Mammary epithelial cell (primary cell): ENCODE measurements around the gene SPRR5.

Experiments
- CTCF ChIP-seq, 2 donors: IDR thresholded peaks in 1 of 2; conservative IDR thresholded peaks in 1 of 2; 2 replicates each; pipeline ENCODE4 v1.5.1; 2011 to 2012; ENCODE audit warnings: inconsistent platforms in 2 of 2, low read length in 2 of 2, mild to moderate bottlenecking in 2 of 2, control low read depth in 1 of 2, low read depth in 1 of 2; ENCODE audit not compliant: insufficient read depth in 1 of 2; ENCODE audit errors: extremely low read depth in 1 of 2
- EZH2 ChIP-seq: IDR thresholded peaks from 2 replicates; pipeline ENCODE4 v1.6.1; 2012; ENCODE audit warnings: low read length, inconsistent platforms, borderline replicate concordance

- TF ChIP-seq EZH2 (no peak), CTCF (conservative IDR thresholded peaks at IDR 0.05 in 1 of 2, IDR thresholded peaks at IDR 0.05 in 1 of 2; ENCODE audit: extremely low read depth in 1 of 2, insufficient read depth in 1 of 2, low read depth in 1 of 2, low read length in 2 of 2) (no peak)
Measured at GRCh38 chr1:152899027-152899426, 48.0 kb upstream of the SPRR5 start.
